Measurements from ENCODE around the gene ZPBP2. TPM values are rescaled to one million over a fixed set of nuclear protein-coding genes. Genes with fewer than 3 reads are reported as not detected.

Gene ZPBP2
- total RNA-seq, 1 experiment from 2014 or later: not detected

- Histone ChIP-seq H3K4ac (ENCODE audit: low read depth, low read length) (no peak overlapping the region), H3K79me2 (ENCODE audit: insufficient read depth, low read length) (no peaks in the 10 kb centered on the region), H3T11ph (ENCODE audit: low read length) (no peak overlapping the region), H2AK5ac (ENCODE audit: insufficient read length, low read length) (no peak overlapping the region), H3K27ac (ENCODE audit: insufficient read length, low read depth, low read length) (no peak overlapping the region), H3K18ac (ENCODE audit: insufficient read length, low read depth, low read length) (no peak overlapping the region), H4K5ac (ENCODE audit: insufficient read length, low read depth, low read length) (no peak overlapping the region), H4K8ac (replicated peaks; ENCODE audit: insufficient read length, low read depth, low read length) (no peak overlapping the region), H3K9ac (ENCODE audit: extremely low read depth, insufficient read length, low read length) (no peak overlapping the region), H2BK12ac (ENCODE audit: insufficient read length, low read depth, low read length) (no peak overlapping the region), H3K4me1 (ENCODE audit: insufficient read depth, low read length) (no peaks in the 10 kb centered on the region), H2AFZ (ENCODE audit: low read length) (no peak overlapping the region), H4K20me1 (ENCODE audit: control insufficient read depth, insufficient read depth, insufficient read length) (no peaks in the 10 kb centered on the region), H3K23me2 (ENCODE audit: insufficient read length, low read depth, low read length, poor library complexity, severe bottlenecking) (no peaks in the 10 kb centered on the region), H3K9me3 (ENCODE audit: control insufficient read depth, low read depth, low read length) (no peaks in the 10 kb centered on the region), H2BK120ac (ENCODE audit: low read depth, low read length, poor library complexity, severe bottlenecking) (no peak overlapping the region), H3K23ac (ENCODE audit: insufficient read length, low read depth, low read length) (no peak overlapping the region), H3K56ac (ENCODE audit: insufficient read length, low read depth, low read length) (no peak overlapping the region), H2BK20ac (ENCODE audit: low read depth, low read length, poor library complexity, severe bottlenecking) (no peak overlapping the region), H2BK15ac (ENCODE audit: low read depth, low read length) (no peak overlapping the region), H3K27me3 (ENCODE audit: insufficient read depth, low read length) (peaks cover 12% of the 10 kb centered on the region; the same call in 1 of the 2 replicates), H2BK5ac (ENCODE audit: insufficient read length, low read length) (no peak overlapping the region), H3K79me1 (ENCODE audit: insufficient read depth, low read depth, low read length, poor library complexity, severe bottlenecking) (no peaks in the 10 kb centered on the region), H4K91ac (ENCODE audit: insufficient read length, low read depth, low read length) (no peak overlapping the region), H3K14ac (ENCODE audit: insufficient read depth, low read length) (no peak overlapping the region), H3K4me2 (ENCODE audit: insufficient read depth, insufficient read length, low read length) (no peak overlapping the region)
- TF ChIP-seq CTCF (conservative IDR thresholded peaks at IDR 0.05): no peak
- Mint-ChIP-seq H3K4me1 (peaks cover 3 to 5% of the 10 kb centered on the region in 2 experiments; a peak in 3 of 4 replicates), H3K9me3 (peaks cover 0 to 5% of the 10 kb centered on the region in 2 experiments; a peak in 2 of 5 replicates), H3K4me3 (no peak overlapping the region), H3K27ac (no peak overlapping the region), H3K36me3 (ENCODE audit: insufficient read depth in 1 of 3, low read depth in 3 of 3) (no peaks in the 10 kb centered on the region; a peak in 1 of 7 replicates), H3K27me3 (ENCODE audit: low read depth) (peaks cover 53% of the 10 kb centered on the region)
- no peak for DNase-seq
- no CpG with 5 or more reads among the region's 17 CpGs for WGBS (ENCODE audit: extremely low coverage, insufficient read length, low lambda C conversion rate)
These were observed 546 bp downstream of the ZPBP2 start for GRCh38 chr17:39868554-39868942.

Data from H9 (cell line).